Activated CD4-positive, alpha-beta T cell treated with anti-CD3 and anti-CD28 coated beads for 4 hours (primary cell): Measurements from ENCODE around the gene SNCA.

Experiments
- DNase-seq, 2 donors: peaks; one replicate each; pipeline ENCODE4 v3.0.0-alpha.2; 2020

Gene SNCA

DNA sequence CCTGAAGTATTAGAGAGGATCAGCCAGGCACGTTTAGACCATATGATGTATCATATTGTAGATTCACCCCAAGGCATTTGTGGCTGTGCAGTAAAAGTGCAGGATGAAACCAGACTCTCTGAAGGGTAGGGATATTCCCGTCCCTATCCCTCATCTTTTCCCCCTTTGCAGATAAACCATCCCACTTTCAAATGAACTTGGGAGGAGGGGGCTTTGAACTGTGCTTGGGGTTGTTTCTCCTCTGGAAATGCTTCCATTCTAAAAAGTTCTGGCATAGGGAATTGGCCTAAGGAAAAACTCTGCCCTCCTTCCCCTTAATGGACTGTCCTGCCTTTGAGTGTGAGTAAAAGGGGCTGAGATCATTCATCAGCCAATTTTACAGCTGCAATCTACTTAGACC lies 23.8 kb downstream of the SNCA start:
- no peak for DNase-seq

DNA sequence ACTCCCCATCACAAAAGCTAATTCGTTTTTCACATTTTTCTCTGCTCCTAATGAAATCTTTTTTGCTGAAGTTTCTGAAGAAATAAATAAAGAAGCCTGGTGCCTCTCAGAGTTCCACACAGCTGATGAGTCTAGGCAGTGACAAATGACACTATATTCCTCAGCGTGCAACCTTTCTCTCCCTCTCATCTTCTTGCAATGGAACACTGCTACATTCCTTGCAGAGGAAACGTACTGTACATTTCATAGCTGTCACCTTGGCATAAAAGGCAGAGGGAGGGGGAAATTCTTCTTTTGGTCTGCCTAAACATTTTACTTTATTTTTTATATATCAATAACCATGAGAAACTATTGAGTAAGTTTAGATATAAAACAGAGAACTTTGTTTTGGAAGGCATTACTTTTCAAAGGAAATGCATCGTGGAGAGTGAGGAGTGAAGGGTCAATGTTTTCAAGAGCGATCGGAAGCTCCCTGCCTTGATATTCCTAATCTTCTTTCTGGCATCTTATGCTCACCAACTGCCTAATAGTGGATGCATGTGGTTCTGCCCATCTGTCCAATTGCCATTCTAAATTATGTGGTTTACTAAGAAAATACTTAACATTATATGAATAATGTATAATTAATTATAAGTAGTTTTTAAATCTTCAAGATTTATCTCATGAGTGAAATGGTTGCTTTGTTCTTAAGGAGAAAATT lies 29.4 kb downstream of the SNCA start:
- no peak for DNase-seq

DNA sequence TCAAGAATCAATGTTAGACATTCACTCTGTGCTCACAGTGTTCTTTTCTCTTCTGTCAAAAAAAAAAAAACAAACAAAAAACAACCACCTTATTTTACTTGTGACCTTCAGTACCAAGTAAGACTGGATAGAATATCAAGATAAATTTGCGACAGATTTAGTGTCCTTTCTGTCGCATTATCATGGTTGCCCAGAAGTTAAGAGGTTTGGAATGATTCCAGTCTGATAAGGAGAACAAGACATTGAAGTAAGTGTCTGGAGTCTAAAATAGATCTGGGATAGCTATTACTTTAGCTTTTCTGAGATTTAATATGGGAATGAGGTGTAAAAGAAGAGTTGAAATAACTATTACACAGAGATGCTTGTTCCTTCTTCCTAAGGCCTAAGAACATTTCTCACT lies 31.7 kb downstream of the SNCA start:
- no peak for DNase-seq

DNA sequence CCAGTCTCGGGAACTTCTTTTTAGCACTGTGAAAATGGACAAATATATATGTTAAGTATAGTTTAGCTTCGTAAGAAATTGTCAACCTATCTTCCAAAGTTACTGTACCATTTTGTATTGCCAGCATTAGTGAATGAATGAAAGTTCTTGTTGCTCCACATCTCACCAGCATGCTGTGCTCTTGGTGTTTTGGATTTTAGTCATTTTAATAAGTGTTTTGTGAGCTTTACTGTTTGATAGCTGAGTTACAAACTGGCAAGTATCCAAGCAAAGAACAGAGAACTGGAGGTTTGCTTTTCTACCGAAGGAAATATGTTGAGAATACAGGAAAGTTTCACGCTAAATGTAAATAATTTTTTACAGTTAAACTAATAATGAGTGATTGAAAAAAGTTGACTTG lies 33.0 kb downstream of the SNCA start:
- DNase-seq = no peak

DNA sequence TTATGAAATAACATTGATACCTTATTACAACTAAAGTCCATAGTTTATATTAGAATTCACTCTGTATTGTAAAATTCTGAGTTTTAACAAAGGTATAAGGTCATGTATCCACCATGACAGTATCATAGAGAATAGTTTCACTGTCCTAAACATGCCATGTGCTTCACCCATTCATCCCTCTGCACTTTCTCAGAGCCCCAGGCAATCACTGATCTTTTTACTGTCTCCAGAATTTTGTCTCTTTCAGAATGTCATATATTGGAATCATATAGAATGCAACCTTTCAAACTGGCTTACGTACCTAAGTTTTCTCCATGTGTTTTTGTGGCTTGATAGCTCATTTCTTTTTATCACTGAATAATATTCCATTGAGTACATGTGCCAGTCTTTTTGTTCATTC lies 33.9 kb downstream of the SNCA start:
- no peak for DNase-seq

DNA sequence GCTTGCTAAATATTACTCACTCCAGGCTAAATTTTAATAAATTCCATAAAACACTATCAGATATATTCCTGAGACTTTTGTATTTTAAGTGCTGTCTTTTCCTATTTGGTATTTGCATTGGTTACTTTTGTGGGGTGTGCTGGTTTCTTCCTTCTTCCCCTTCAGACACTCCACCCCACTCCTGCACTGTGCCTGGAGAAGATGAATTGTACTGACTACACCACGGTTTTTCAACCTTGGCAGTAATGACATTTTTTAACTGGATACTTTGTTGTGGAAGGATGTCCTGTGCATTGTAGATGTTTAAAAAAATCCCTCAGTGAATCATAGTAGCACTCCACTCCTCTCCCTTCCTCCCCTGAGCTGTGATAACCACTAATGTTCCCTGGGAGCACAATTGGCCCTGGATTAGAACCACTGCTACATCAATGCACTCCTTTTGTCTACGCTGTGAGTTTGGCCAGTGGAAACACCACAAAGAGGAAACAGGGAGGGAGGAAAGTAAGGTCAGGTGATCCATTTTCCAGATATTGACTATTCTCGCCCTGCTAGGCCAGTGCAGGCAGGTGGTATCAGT lies 36.3 kb downstream of the SNCA start:
- no peak for DNase-seq

DNA sequence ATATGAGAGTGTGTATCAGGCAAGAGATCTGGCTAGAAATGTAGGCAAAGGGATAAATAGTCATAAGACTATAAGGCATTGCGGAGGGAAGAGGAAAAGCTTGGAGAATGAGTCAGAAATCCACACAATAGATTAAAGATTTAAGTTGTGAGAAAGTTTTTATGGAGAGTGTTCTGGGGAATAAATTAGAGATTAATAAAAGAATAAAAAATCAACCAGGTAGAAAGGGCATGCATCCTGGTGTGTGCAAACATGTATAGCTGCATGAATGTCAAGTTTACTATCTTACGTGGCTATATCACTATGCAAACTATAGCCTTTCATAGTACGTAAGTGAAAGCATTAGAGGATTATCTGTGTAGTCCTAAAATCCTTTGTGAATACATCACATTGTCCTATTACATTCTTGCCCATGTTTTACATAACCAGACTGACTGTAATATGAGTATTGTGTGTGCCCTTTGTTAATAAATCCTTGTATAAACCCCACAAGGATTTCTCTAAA lies 36.9 kb downstream of the SNCA start:
- no peak for DNase-seq

DNA sequence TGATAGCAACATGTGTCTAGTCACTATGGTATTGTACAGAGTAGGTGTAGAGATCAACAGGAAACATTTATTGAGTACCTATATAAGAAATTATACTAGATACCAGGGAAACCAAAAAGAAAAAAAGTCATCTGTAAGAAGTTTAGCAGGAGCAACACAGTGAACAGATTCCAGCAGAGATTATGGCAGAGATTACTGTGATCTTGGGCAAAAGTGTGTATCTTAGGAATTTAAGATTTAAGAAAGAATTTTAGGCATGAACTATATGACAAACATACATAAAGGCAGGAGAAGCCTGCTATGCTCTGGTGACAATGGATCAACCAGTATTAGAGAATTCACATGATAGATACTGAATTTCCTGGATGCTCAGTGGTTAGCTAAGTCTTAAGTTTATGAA lies 37.9 kb downstream of the SNCA start:
- no peak for DNase-seq

DNA sequence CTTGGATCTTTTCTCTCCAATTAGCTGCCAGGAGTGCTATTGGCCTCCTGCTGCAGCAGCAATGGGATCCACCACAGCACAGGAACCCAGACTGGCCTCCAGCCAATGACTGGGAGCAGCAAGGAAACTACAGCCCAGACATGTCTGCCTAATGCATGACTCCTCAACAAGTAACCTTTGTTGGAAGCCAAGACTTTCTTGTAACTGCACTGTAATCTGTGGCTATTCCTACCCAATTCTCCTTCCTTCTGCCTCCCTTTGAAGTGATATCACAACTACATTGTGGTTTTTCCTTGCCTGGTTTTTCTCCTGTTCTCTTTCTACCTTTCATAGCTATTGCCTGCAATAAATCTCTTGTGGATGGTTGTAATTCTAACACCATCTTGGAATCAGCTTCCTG lies 39.8 kb downstream of the SNCA start:
- DNase-seq = no peak

DNA sequence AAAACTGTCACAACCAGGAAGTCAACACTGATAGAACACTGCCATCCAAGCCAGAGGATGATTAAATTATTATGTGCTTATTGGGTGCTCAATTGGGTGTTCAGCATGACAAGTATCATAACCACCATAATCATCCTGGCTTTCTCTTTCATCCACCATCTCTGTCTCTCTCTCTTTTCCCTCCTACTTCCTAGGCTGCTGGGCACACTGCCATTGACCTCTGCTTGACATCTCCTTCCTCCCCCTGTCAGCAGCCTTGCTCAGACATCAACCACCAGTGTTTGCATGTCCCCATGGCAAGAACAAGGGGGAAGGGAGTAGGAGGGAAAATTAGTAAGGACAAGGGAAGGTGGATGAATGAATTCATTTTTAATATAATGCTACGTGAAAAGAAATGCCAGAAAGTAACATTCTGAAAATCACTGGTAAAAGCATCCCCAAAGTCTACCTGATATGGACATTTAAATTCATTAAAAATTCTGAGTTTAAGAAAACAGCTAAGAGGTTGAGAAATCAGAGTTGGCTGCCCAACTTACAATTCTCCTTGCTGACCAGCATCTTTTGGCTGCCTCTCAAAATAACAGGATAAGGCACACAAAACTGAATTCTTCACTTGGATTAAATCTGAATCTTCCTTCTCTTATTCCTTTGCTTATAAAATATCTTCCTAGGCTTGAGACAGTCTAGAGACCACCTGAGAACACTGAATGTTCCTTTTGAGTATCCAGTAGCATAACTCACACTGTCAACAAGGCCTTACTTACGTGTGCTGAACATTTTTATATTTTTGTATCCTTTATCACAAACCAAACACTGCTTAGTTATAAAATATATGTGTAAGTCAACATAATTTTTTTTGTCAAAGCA lies 48.5 kb downstream of the SNCA start:
- no peak for DNase-seq

DNA sequence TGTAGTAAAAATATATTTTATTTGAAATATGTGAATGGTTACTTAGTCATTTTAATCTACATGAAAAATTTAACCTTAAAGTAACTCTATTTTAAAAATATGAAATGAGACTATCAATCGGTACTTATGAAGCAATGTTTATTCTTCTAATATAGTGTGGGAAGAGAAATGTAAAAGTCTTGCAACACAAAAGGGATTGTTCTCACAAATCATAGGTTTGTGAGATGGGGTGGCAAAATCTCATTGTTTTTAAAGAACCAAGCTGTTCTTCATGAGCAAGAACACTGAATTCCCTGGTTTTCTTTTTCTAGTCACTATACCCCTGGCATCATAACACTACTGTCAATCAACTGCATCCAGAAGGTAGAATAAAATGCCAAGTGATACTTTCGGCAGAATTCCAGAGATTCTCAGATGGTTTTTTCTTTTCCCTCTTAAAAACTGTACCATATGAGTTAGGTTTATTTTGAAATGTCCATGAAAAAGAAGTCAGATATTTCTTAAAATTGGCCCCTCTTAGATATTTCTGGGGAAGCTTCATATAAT lies 52.2 kb downstream of the SNCA start:
- DNase-seq = no peak

DNA sequence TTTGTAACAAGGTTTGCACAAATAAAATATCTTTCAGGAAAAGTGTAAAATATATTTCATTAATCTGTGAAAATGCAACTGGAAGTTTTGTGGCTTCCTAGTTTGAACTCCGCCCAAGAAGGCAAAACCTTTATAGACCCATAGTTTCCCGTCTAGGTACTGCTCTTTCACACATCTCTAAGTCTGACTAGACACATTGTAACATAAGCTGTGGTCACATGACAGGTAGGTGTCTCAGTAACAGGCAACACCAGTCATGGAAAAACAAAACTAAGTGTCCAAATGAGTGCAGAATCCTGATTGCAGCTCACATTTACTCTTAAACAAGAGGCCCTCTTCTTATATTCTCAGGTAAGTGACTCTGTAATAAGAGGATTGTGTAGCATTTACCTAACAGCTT lies 55.6 kb downstream of the SNCA start:
- no peak for DNase-seq

DNA sequence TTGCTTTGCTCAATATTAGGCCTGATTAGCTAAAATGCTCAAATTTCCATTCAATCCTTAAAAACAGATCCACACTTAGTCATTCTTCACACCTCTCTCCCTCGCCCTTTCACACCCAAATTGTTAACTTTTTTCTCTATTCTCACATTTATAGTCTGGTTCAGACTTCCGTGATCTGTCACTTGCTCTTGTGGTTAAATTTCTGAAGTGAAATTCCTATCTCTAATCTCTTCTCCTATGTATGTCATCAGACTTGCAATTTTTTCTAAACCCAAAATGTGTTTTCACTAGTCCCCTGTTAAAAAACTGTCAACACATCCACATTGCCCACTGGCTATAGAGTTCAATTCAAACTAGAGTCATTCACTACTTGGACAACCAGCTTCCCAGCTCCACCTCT lies 63.2 kb downstream of the SNCA start:
- DNase-seq = no peak

DNA sequence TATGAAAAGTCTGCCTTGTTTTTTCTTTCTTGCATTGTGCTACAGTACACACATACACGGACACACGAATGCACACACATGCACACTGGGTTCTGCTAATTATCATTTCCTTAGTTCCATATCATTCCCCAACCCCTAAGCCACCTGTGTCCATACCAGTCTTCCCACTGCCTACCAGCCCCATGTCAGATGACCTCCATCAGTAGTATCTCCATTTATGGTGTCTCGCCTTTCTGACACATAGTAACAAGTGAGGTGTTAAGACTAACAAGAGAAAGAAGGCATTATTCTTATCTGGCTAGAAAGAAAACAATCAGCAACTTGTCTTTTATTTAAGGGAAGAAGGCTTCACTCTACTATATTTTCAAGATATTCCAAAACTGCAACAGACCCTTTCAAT lies 67.1 kb downstream of the SNCA start:
- DNase-seq = no peak

DNA sequence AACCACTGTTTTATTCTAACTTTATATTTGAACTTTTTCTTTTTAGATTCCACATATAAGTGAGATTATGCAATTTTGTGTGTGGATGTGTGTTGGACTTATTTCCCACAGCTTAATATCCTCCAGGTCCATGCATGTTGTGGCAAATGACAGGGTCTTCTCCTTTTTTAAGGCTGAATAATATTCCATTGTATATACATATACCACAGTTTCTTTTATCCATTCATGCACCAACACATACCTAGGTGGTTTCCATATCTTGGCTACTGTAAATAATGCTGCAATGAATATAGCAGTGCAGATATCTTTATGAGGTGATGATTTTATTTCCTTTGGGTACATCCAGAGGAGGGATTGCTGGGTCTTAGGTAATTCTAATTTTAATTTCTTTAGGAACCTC lies 69.0 kb downstream of the SNCA start:
- DNase-seq = no peak

DNA sequence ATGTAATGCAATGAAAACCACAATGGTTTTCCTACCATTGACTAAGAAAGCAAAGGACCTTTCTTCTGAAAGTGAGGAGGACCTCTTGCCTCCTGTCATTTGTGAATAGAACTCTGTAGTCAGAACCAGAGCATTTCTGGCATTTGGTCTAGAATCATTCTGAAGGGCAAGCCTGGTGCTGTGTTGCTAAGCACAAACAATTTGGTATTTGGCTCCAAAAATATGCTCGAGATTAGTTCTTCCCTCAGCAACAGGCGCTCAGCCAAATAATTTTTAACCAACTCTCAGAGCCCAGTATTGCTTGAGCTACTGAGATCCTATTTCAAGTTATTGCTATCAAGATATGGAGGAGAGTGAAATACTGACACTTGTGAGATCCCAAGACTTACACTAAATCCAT lies 71.0 kb downstream of the SNCA start:
- DNase-seq = no peak

DNA sequence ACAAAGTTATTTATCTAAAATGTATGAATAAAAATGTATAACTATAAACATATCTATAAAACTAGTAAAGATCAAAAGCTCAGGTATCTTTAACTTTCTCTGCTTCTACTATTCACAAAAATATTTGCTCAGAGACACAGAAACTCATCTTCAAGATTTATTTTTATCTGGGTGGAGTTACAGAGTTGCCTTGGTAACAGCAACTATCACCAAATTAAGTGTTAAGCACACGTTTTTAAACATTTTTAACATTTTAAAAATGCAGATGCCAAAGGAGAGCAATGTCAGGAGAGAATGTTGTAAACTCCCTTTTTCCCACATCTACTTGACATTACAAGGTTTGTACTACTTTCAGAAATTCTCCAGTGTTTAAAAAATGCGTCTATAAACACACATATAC lies 71.4 kb downstream of the SNCA start:
- no peak for DNase-seq

DNA sequence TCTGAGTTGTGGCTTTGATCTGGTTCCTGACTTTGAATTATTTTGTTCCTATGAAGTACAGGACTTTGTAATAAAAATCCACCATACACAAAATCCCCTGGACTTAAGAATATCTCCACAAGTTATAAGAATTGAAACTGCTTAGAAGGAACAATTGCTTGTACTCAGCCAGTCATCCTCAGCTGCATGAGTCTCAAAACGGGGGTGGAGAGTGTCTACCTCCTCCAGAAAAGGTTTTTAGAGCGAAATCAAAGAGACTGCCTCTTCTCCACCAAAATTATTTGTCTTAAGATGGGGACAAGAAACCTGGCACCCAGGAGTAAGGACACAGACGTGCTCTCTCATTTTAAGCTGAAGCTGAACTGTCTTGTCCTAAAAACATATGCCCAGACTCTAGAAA lies 74.7 kb downstream of the SNCA start:
- no peak for DNase-seq

DNA sequence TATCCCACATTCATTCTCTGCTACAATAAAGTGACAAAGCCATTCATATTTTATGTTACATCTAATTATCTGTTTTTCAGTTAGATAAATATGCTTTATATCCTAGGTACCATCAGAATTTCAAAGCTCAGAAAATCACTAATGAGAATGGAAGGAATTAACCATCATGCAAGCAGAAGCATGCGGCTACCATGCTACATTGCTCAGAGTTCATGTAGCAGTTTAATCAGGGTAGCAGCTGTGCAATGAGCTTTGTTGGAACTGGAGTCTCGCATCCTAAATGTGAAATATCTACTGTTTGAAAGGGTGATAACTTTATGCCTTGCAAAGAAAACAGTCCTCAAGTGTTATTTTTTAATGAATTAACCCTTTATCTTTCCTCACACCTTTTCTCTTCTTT lies 77.5 kb downstream of the SNCA start:
- DNase-seq = no peak

DNA sequence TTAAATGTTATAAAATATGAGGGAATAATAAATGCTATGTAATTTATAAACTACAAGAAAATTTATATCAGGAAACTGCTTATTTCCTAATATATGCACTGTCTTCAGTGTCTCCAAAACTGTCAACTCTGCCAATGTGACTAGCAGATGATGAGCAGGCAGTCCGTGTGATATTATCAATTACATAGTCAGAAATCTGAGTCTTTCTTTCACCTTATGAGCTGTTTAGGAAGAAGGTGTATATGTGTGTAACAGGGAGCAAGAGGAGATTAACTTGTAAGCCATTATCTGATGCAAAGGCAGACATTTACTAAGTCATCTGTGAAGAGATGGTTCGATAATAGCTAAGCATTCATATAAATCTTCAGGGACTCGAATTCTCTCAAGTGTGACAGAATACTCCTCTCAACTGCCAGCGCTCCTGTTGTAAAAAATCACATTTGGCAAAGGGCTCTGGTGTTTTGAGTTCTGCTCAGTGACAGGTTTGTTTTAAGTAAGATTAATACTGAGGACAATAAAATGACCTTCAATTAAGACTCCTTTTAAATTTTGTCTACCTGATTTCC lies 79.7 kb downstream of the SNCA start:
- DNase-seq = no peak

DNA sequence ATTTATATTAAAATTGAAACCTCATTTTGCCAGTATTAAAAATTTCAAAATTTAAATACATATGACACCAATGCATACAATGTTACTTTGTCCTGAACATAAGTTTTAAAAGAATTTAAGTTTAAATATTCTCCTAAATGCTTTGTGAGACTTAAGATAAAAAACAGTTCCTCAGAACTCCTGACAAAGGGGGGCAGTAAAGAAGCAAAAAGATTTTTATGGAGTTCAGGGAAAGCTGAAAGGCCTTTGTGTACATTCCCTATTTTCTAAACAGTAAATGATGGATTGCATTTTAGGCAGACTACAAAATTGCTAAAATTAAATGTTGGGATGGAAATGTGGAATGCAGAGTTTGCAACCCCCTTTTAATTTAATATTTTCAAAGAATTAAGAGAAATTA lies 81.7 kb downstream of the SNCA start:
- no peak for DNase-seq

DNA sequence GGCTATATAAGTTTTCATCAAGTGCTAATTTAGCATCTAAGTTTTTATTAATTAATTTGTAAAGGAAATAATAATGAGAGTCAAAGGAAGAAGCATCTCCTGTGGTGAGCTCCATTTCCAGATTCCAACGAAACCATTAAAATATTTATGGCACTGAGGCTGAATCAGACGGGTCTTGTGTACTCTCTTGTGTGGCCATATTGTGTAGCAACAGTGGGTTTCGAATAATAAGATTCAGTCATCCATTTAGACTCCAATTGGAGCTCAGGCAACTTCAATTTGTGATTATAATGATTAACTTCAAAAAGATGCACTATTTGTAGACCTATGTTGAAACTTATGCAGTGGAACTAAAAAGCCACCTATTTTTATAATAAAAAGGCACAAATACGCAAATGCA lies 82.4 kb downstream of the SNCA start:
- no peak for DNase-seq

DNA sequence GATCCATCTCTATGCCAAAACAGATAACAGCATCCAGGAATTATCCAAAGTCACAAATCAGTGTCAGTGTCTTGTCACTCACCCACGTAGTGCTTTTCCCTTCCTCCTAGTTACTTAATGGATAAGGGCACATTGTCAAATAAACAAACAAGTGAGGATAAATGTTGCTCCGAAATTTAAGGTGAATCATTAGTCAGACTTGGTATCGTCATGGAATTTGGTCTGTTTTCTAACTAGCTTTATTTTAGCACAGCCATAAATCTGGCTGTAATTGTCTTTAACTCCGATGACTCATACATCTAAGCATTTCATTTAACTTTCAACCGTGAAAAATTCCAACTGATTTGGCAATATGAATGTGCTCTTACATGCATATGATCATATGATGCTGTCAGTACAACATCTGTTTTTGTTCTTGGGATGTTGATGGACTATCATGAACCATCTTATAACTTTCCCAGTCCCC lies 83.3 kb downstream of the SNCA start:
- DNase-seq = no peak
